ENCODE results near the gene SEPTIN12.
"Not testable (repeated sequence)": the region's sequence is repeated elsewhere in the genome, so short reads cannot be mapped to it uniquely, and the experiment has no call there.

SEPTIN12 gene

GRCh38 chr16:4802659-4803287, 14.6 kb upstream of the SEPTIN12 start:
- peak; percentile 82 for DNase-seq

DNA sequence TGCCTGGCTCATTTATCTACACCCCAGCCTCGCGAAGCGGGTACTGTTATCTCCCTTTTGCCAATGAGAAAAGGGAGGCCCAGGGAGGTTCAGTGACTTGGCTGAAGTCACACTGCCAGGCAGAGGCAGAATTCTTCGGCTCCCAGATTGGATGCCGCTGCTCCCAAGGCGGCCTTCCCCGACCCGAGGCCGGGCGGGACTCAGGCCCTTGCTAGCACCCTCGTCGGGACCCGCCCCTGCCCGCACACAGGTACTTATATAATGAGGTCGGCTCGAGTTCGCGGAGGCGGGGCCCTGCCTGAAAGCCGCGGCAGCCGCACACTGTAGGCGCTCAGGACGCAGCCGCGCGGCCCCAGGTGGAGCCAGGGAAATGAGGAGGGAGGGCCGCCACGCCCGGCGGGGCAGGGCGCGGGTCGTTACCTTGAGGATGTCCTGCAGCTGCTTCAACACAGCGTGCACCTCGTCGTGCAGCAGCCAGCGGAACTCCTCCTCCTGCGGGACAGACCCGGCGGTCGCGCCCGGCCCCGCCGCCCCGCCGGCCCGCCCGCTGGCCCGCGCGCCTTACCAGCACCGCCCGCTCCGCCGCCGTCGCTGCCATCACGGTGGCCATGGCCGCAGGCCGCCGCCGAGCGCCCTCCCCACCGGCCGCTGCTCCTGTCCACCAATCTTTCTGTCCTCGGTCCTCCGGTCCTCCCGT, 14.0 kb upstream of the SEPTIN12 start, which contains the start of gene ROGDI:
TSS of gene ROGDI (minus strand) at position 672 of the 697 bp plus-strand sequence. CDS start at position 610, 62 bp downstream.
- DNase-seq: peak; percentile 86

GRCh38 chr16:4801051-4801961, 13.2 kb upstream of the SEPTIN12 start:
- no peak for DNase-seq

DNA sequence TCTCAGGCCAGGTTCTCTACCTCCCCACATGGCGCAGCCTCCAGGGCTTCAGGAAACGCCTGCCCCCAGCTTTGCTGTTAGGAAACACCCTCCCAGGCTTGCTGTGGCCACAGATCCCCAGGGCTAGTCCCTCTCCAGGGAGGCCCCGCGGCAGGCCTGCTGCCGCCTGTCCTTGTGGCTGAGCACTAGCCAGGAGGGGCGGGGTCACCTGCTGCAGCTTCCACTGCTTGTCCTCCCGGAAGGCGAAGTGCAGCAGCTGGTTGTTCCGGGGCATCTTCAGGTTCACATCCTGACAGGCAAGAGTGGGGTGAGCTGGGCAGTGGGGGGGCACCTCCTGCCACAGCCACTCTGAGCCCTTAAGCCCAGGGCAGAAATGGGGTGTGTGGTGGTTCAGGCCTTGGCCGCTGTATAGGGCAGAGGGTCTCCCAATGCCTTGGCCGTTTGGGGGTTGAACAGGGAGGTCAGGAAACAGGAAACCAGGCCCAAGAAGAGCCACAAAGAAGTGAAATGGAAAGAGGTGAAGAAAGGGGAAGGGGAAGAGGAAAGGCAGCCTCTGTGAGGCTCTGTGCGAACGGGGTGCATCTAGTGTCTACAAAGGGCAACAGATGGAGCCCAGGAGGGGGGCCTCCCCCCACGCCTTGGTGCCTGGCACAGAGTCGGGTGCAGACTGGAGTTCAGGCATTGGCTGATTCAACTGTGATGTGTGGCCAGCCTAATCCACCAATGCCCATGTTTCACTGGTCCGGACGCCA, 12.3 kb upstream of the SEPTIN12 start:
- DNase-seq: no peak

DNA sequence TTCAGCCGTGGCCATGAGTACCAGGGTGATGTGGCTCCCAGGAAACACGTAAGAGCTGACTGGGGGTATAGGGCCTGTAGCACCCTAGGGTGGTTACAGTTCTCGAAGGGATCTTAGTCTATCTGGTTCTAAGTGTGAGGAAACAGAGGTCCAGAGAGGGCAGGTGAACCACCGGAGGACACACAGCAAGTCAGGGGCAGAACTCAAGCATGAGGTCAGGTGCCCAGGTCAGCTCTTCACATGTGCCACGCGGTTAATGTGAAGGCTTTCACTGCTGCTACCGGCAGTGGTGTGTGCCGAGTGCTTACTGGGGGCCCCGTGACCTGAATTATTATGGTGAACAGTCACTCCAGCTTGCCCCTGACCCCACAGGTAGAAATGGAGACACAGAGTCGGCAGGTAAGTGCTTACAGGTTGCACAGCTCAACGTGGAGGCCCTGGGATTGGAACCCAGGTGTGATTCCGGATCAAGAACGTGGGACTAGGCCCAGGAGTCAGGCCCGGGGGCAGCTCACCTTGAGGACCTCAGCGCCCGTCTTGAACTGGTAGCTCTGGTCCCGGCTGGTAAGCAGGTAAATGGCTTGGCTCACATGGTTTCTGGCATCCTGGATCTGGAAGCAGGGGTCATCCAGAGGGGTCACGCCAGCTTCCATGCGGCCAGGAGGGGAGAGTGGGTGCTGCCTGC, 11.2 kb upstream of the SEPTIN12 start:
- DNase-seq: no peak

- DNase-seq: no peak
Measured at GRCh38 chr16:4798456-4798855, 10.3 kb upstream of the SEPTIN12 start.

GRCh38 chr16:4797805-4798252, 9.7 kb upstream of the SEPTIN12 start:
- DNase-seq: no peak

- DNase-seq: no peak
Measured at GRCh38 chr16:4796982-4797804, 9.0 kb upstream of the SEPTIN12 start.

DNA sequence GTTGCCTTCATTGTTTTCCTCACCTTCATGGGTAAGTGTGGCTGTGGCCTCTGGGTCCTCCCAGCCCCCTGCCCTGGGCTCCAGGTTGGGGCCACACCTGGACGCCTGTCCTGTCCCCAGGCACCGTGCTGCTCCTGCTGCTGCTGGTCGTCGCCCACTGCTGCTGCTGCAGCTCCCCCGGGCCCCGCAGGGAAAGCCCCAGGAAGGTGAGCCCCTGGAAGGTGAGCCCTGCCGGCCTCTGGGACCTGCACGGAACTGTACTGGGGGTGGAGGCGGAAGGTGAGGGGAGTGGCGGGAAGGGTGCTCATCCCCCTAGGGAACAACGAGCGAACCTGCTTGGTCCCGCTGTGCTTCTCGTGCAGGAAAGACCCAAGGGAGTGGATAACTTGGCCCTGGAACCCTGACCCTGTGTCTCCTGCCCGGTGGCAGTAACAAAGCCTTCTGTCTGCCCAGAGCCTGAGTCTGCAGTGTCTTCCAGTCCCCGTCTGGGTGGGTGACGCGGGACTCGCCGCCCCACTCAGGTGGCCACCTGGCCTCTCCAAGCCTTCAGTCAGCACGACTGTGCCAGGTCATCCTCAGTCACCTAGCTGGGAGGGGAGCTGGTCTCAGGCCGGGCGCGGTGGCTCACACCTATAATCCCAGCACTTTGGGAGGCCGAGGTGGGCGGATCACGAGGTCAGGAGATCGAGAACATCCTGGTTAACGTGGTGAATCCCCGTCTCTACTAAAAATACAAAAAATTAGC, 7.9 kb upstream of the SEPTIN12 start:
- no peak for DNase-seq

DNA sequence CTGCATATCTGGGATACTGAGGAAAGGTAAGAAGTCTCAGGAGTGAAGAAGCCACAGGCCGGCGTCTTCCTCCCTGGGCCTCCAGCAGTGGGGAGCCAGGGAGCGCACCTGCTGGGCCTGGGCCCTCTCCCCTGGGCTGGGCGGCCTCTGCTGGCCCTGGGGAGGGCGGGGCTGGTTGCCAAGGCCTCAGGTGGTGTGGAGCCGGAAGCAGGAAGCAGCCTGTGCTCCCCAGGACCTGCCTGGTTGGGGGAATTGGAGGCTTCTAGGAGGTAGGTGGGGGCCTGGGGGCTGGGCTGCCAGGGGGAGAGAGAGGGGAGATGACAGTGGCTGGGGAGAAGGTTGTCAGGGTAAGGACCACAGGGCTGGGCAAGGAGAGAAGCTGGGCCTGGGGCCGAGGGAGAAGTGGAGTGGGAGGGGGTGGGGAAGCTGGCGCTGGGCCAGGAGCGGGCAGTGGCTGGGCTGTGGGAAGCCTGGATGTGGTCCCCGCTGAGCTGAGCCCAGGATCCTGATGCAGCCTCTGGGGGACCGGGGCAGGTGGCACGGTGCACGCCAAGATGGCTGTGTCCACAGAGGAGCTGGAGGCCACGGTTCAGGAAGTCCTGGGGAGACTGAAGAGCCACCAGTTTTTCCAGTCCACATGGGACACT, 7.2 kb upstream of the SEPTIN12 start, which contains the start of gene SMIM22:
TSS of gene SMIM22 (plus strand) at position 189 of the 647 bp plus-strand sequence. CDS start at position 555, 366 bp downstream.
- no peak for DNase-seq

- no peak for DNase-seq
Measured at GRCh38 chr16:4792951-4793513, 4.9 kb upstream of the SEPTIN12 start.

- no peak for DNase-seq
Measured at GRCh38 chr16:4790871-4791270, 2.7 kb upstream of the SEPTIN12 start.

- DNase-seq: no peak
Measured at GRCh38 chr16:4790261-4790660, 2.1 kb upstream of the SEPTIN12 start.

GRCh38 chr16:4788910-4789309, 765 bp upstream of the SEPTIN12 start:
- DNase-seq: no peak

GRCh38 chr16:4788489-4788889, 344 bp upstream of the SEPTIN12 start:
- no peak for DNase-seq

DNA sequence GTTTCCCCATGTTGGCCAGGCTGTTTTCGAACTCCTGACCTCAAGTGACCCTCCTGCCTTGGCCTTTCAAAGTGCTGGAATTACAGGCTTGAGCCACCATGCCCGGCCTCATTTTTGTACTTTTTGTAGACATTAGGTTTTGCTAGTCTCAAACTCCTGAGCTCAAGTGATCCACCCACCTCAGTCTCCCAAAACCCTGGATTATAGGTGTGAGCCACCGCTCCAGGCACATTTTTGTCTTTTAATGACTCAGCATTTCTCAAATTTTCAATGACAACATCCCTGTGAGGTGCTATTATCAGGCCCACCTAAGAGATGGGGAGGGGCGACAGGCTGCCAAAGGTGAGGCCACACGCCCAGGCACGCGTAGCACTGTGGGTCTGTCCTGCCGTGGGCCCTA, 1.1 kb downstream of the SEPTIN12 start:
- DNase-seq: no peak

- no peak for DNase-seq
Measured at GRCh38 chr16:4785758-4786433, 2.2 kb downstream of the SEPTIN12 start.

DNA sequence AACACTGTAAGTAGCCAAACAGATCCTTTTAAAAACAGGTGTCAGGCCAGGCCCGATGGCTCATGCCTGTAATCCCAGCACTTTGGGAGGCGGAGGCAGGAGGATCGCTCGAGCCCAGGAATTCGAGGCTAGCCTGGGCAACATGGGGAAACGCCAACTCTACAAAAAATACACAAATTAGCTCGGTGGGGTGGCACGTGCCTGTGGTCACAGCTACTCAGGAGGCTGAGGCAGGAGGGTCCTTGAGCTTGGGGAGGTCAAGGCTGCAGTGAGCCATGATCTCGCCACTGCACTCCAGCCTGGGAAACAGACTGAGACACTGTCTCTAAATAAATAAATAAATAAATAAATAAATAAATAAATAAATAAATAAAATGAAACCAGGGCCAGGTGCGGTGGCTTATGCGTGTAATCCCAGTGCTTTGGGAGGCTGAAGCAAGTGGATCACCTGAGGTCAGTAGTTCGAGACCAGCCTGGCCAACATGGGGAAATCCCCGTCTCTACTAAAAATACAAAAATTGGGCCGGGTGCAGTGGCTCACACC, 3.6 kb downstream of the SEPTIN12 start:
- not testable (repeated sequence) for DNase-seq
